H1 (cell line): ENCODE measurements around the gene ALPG. TPM values are rescaled to one million over a fixed set of nuclear protein-coding genes. Genes with fewer than 3 reads are reported as not detected.

Experiments
- CTCF ChIA-PET: fragments of 300-600 bp; sonication (Branson Sonifier 250); formaldehyde crosslinking; loops from one replicate; lab custom pipeline; 2021; ENCODE audit not compliant: partially characterized antibody; lab: Charles Lee
- POLR2A ChIA-PET: fragments of 300-600 bp; sonication (Branson Sonifier 250); formaldehyde crosslinking; loops from one replicate; lab custom pipeline; 2021; ENCODE audit warnings: inconsistent platforms; ENCODE audit not compliant: partially characterized antibody; lab: Charles Lee
- DNase-seq, 2 experiments: peaks; one replicate each; pipeline versions ENCODE4 v3.0.0 to v3.0.0-alpha.2; 2010 to 2022; ENCODE audit warnings: low spot score in 2 of 2, low read depth in 1 of 2, mixed read lengths in 1 of 2
- FAIRE-seq: peaks from 2 replicates; lab custom pipeline; 2011; peaks lifted over from hg19 to GRCh38; lab: Jason Lieb, UNC
- H2AFZ ChIP-seq: 2 replicates; pipeline ENCODE4 v1.8.1; 2012; ENCODE audit warnings: low read length, inconsistent platforms
- H2AK5ac ChIP-seq: 2 replicates; pipeline ENCODE4 v1.6.1; 2013; ENCODE audit warnings: low read depth, low read length
- H2BK120ac ChIP-seq: replicated peaks from 2 replicates; pipeline ENCODE3; 2013; ENCODE audit warnings: low read depth, low read length, inconsistent platforms
- H2BK12ac ChIP-seq: 2 replicates; pipeline ENCODE4 v1.6.1; 2013; ENCODE audit warnings: low read depth, low read length
- H2BK15ac ChIP-seq: 2 replicates; pipeline ENCODE4 v1.6.1; 2013; ENCODE audit warnings: low read length
- H2BK20ac ChIP-seq: 2 replicates; pipeline ENCODE4 v1.6.1; 2013; ENCODE audit warnings: low read length
- H2BK5ac ChIP-seq: 2 replicates; pipeline ENCODE4 v1.6.1; 2013; ENCODE audit warnings: low read depth, low read length
- H3K14ac ChIP-seq: 2 replicates; pipeline ENCODE4 v1.6.1; 2013; ENCODE audit warnings: inconsistent platforms; ENCODE audit not compliant: insufficient read length
- H3K18ac ChIP-seq: 2 replicates; pipeline ENCODE4 v1.6.1; 2013; ENCODE audit warnings: low read length; ENCODE audit errors: extremely low read depth
- H3K23ac ChIP-seq: 2 replicates; pipeline ENCODE4 v1.6.1; 2013; ENCODE audit warnings: inconsistent platforms; ENCODE audit not compliant: insufficient read length
- H3K23me2 ChIP-seq: 2 replicates; pipeline ENCODE4 v1.6.1; 2013; ENCODE audit warnings: low read depth, low read length
- H3K27ac ChIP-seq: 2 replicates; pipeline ENCODE4 v1.6.1; 2011; ENCODE audit warnings: low read depth, low read length, inconsistent platforms
- H3K27me3 ChIP-seq, 4 experiments: replicated peaks in 1 of 4; 1 replicate in 1 of 4; 2 replicates in 3 of 4; pipeline versions ENCODE4 v1.6.1 to v1.8.1; 2011 to 2013; ENCODE audit warnings: low read length in 3 of 4, mild to moderate bottlenecking in 3 of 4, inconsistent platforms in 2 of 4, mixed read lengths in 2 of 4, moderate library complexity in 1 of 4; ENCODE audit not compliant: control insufficient read depth in 3 of 4, insufficient read depth in 3 of 4; ENCODE audit errors: extremely low read depth in 1 of 4
- H3K36me3 ChIP-seq, 4 experiments: 2 replicates each; pipeline versions ENCODE4 v1.6.1 to v1.8.1; 2011 to 2013; ENCODE audit warnings: mild to moderate bottlenecking in 4 of 4, low read length in 3 of 4, moderate library complexity in 2 of 4, control low read depth in 1 of 4, inconsistent platforms in 1 of 4; ENCODE audit not compliant: insufficient read depth in 4 of 4, control insufficient read depth in 2 of 4
- H3K4ac ChIP-seq: replicated peaks from 2 replicates; pipeline ENCODE3; 2013; ENCODE audit warnings: low read length, low read depth, mixed read lengths, inconsistent platforms; ENCODE audit not compliant: insufficient read length
- H3K4me1 ChIP-seq, 4 experiments: replicated peaks in 1 of 4; 1 replicate in 1 of 4; 2 replicates in 3 of 4; pipeline versions ENCODE4 v1.6.1 to v1.8.1; 2011 to 2013; ENCODE audit warnings: low read length in 3 of 4, inconsistent platforms in 2 of 4, mixed read lengths in 1 of 4; ENCODE audit not compliant: insufficient read depth in 4 of 4, control insufficient read depth in 3 of 4
- H3K4me2 ChIP-seq, 2 experiments: 2 replicates each; pipeline versions ENCODE4 v1.6.1 to v1.8.1; 2011 to 2013; ENCODE audit warnings: low read depth in 2 of 2, low read length in 2 of 2, control low read depth in 1 of 2, inconsistent platforms in 1 of 2, mild to moderate bottlenecking in 1 of 2; ENCODE audit not compliant: insufficient read depth in 1 of 2
- H3K4me3 ChIP-seq, 4 experiments: fragments of 200-600, 300-600 bp in 1 of 4; sonication (generic), shearing (Covaris generic), sonication (Bioruptor Twin) in 1 of 4; 2 replicates each; pipeline versions ENCODE4 v1.5.1 to v1.8.1; 2011 to 2016; ENCODE audit warnings: low read length in 4 of 4, low read depth in 3 of 4, control low read depth in 2 of 4, inconsistent platforms in 2 of 4, mild to moderate bottlenecking in 2 of 4, mixed read lengths in 1 of 4, moderate library complexity in 1 of 4; ENCODE audit not compliant: insufficient read depth in 2 of 4; ENCODE audit errors: extremely low read depth in 1 of 4
- H3K56ac ChIP-seq: replicated peaks from 2 replicates; pipeline ENCODE3; 2013; ENCODE audit warnings: low read depth, mild to moderate bottlenecking, mixed read lengths, low read length, inconsistent platforms; ENCODE audit not compliant: insufficient read length
- H3K79me1 ChIP-seq: 2 replicates; pipeline ENCODE4 v1.6.1; 2013; ENCODE audit warnings: low read depth, low read length, control low read depth
- H3K79me2 ChIP-seq, 2 experiments: 2 replicates each; pipeline versions ENCODE4 v1.6.1 to v1.8.1; 2012 to 2013; ENCODE audit warnings: low read length in 2 of 2, mild to moderate bottlenecking in 2 of 2, inconsistent platforms in 1 of 2; ENCODE audit not compliant: insufficient read depth in 2 of 2, control insufficient read depth in 1 of 2
- H3K9ac ChIP-seq, 4 experiments: replicated peaks in 1 of 4; 1 replicate in 1 of 4; 2 replicates in 3 of 4; pipeline versions ENCODE4 v1.6.1 to v1.8.1; 2011 to 2013; ENCODE audit warnings: low read depth in 3 of 4, low read length in 3 of 4, control low read depth in 2 of 4, mild to moderate bottlenecking in 2 of 4, moderate library complexity in 2 of 4, inconsistent platforms in 1 of 4; ENCODE audit errors: extremely low read depth in 1 of 4
- H3K9me3 ChIP-seq, 2 experiments: 2 replicates each; pipeline versions ENCODE4 v1.6.1 to v1.8.1; 2012 to 2013; ENCODE audit warnings: mild to moderate bottlenecking in 2 of 2, moderate library complexity in 2 of 2, control low read depth in 1 of 2, inconsistent platforms in 1 of 2, low read depth in 1 of 2, low read length in 1 of 2, mixed read lengths in 1 of 2; ENCODE audit not compliant: insufficient read depth in 2 of 2
- H4K20me1 ChIP-seq, 2 experiments: replicated peaks in 1 of 2; 2 replicates each; pipeline versions ENCODE3 to v1.8.1; 2011 to 2013; ENCODE audit warnings: inconsistent platforms in 2 of 2, low read length in 2 of 2, mild to moderate bottlenecking in 1 of 2; ENCODE audit not compliant: insufficient read depth in 2 of 2, control insufficient read depth in 1 of 2
- H4K5ac ChIP-seq: 2 replicates; pipeline ENCODE4 v1.6.1; 2013; ENCODE audit warnings: low read length, low read depth, mixed read lengths, inconsistent platforms; ENCODE audit not compliant: insufficient read length
- H4K8ac ChIP-seq: 2 replicates; pipeline ENCODE4 v1.8.0; 2013; ENCODE audit warnings: mild to moderate bottlenecking, moderate library complexity, low read length, inconsistent platforms; ENCODE audit not compliant: insufficient read depth; ENCODE audit errors: extremely low read depth
- H4K91ac ChIP-seq: replicated peaks from 2 replicates; pipeline ENCODE3; 2013; ENCODE audit warnings: low read length, mixed read lengths, inconsistent platforms; ENCODE audit not compliant: insufficient read length
- ASH2L ChIP-seq: fragments of 200-600, 300-600 bp; sonication (generic); IDR thresholded peaks from one replicate; pipeline ENCODE4 v1.7.1; 2017; ENCODE audit warnings: low read length
- CBX8 ChIP-seq: fragments of 300-800, 300-1000 bp; sonication (generic); IDR thresholded peaks from 2 replicates; pipeline ENCODE4 v1.7.1; 2016; ENCODE audit warnings: low read depth, low read length, borderline replicate concordance
- CEBPB ChIP-seq: IDR thresholded peaks from 2 replicates; pipeline ENCODE4 v1.6.1; 2012; ENCODE audit warnings: low read depth, low read length
- E2F6 ChIP-seq: IDR thresholded peaks from 2 replicates; pipeline ENCODE4 v1.6.1; 2012; ENCODE audit warnings: inconsistent platforms
- HDAC6 ChIP-seq: IDR thresholded peaks from one replicate; pipeline ENCODE4 v1.7.1; 2012; ENCODE audit warnings: low read depth, mild to moderate bottlenecking, inconsistent platforms, low read length, moderate library complexity
- KDM1A ChIP-seq: fragments of 200-600, 300-600 bp; sonication (generic); IDR thresholded peaks from 2 replicates; pipeline ENCODE4 v1.7.1; 2016; ENCODE audit warnings: mild to moderate bottlenecking, low read length, borderline replicate concordance
- NANOG ChIP-seq: IDR thresholded peaks from 2 replicates; pipeline ENCODE4 v1.6.1; 2011; ENCODE audit warnings: low read length, low read depth, mild to moderate bottlenecking, inconsistent platforms; ENCODE audit not compliant: insufficient read depth, poor library complexity, severe bottlenecking
- SIRT6 ChIP-seq: IDR thresholded peaks from one replicate; pipeline ENCODE4 v1.7.1; 2012; ENCODE audit warnings: low read length, inconsistent platforms
- SP4 ChIP-seq: IDR thresholded peaks from 2 replicates; pipeline ENCODE4 v1.6.1; 2012; ENCODE audit warnings: low read length, inconsistent platforms
- TCF12 ChIP-seq: IDR thresholded peaks from 2 replicates; pipeline ENCODE4 v1.6.1; 2011; ENCODE audit warnings: low read depth, mild to moderate bottlenecking, low read length
- WGBS, 2 experiments: shearing (Covaris generic) in 1 of 2; methylation state at CpG; one replicate each; pipeline versions ENCODE4 v1.1.6 to v1.1.7; 2013 to 2015; ENCODE audit warnings: low lambda C conversion rate in 2 of 2, mixed read lengths in 2 of 2, inconsistent platforms in 1 of 2, low coverage in 1 of 2, missing lambda C conversion rate in 1 of 2; ENCODE audit not compliant: insufficient replicate concordance in 2 of 2, insufficient coverage in 1 of 2, insufficient read length in 1 of 2; ENCODE audit errors: extremely low coverage in 1 of 2, missing lambda C conversion rate in 1 of 2; 5-methylcytosine and 5-hydroxymethylcytosine counted together
- polyA plus RNA-seq, 7 experiments: library from polyadenylated mRNA; depleted of rRNA in 3 of 7; stranded (reverse) in 5 of 7; unstranded in 2 of 7; fragments of >200 nt in 5 of 7; fragments of 200-250 nt in 2 of 7; gene quantifications; 1 replicate in 5 of 7; 2 replicates in 1 of 7; 4 replicates in 1 of 7; pipeline versions ENCODE4 v1.2.1 to v1.2.3, GENCODE V29; 2011 to 2013; ENCODE audit warnings: missing spikeins in 2 of 7, mixed read lengths in 2 of 7
- total RNA-seq: library from RNA; stranded (reverse); fragmentation: NEBNext Ultra II Directional; extraction: Animal tissue kit (Norgen Biotek cat#: 25700); gene quantifications from 2 replicates; pipeline ENCODE4 v1.2.1, GENCODE V29; 2021

ALPG gene
- total and polyA plus RNA-seq, 2 of the 8 experiments (the other 6 are each of a cell fraction or from before 2014, with no cell fraction given) = 0.56 to 2.1 TPM

GRCh38 chr2:232368311-232368731 is 38.3 kb upstream of the ALPG start:
- no peaks in the 10 kb centered on the region for H3K9me3 ChIP-seq
- H3K79me1 ChIP-seq = no peaks in the 10 kb centered on the region
- no peak overlapping the region for H2BK15ac ChIP-seq
- no peak overlapping the region for H3K56ac ChIP-seq
- peak overlapping the region; percentile 68; the same call in 1 of the 2 replicates for H2BK12ac ChIP-seq
- no peak overlapping the region for H2AFZ ChIP-seq
- no peaks in the 10 kb centered on the region for H3K79me2 ChIP-seq
- H2AK5ac ChIP-seq = no peak overlapping the region
- H2BK20ac ChIP-seq = no peak overlapping the region
- no peak overlapping the region for H3K9ac ChIP-seq
- no peaks in the 10 kb centered on the region for H3K23me2 ChIP-seq
- no peak overlapping the region for H2BK120ac ChIP-seq
- H3K4me2 ChIP-seq = no peak overlapping the region
- DNase-seq (no peak), FAIRE-seq (no peak)
- no peaks in the 10 kb centered on the region for H3K36me3 ChIP-seq
- H3K27me3 ChIP-seq = no peaks in the 10 kb centered on the region
- no peak for TF ChIP-seq SIRT6
- no peak for TF ChIP-seq HDAC6
- no peak for TF ChIP-seq NANOG
- TF ChIP-seq SP4 = no peak
- TF ChIP-seq CEBPB = no peak
- TF ChIP-seq E2F6 = no peak
- no peak for TF ChIP-seq ASH2L
- no peak for TF ChIP-seq CBX8
- no peak for TF ChIP-seq TCF12
- TF ChIP-seq KDM1A = no peak
- H4K20me1 ChIP-seq = no peaks in the 10 kb centered on the region
- no peak overlapping the region for H4K91ac ChIP-seq
- H3K27ac ChIP-seq = no peak overlapping the region
- peak overlapping the region; percentile 71; the same call in 1 of the 2 replicates for H4K8ac ChIP-seq
- H3K4ac ChIP-seq = no peak overlapping the region
- POLR2A ChIA-PET = interaction anchor here (0.8 to 1.4 kb wide), 5 partner anchors 14 to 71 kb away, joined by 3 to 5 read pairs (median 3); no protein-coding TSS in a partner anchor
- 87% methylated on average over 15 of the region's 15 CpGs; no CpG with 5 or more reads in 1 of the 2 experiments for WGBS, 2 experiments
- H3K18ac ChIP-seq = no peak overlapping the region; the same call in 1 of the 2 replicates
- H3K4me3 ChIP-seq = no peak overlapping the region
- H3K14ac ChIP-seq = no peak overlapping the region
- H3K4me1 ChIP-seq = peaks cover 0 to 18% (median 6%) of the 10 kb centered on the region in 4 experiments; a peak in 6 of 7 replicates
- H4K5ac ChIP-seq = no peak overlapping the region
- H3K23ac ChIP-seq = no peak overlapping the region
- CTCF ChIA-PET = interaction anchor here (0.7 to 9.5 kb wide), 35 partner anchors 8 to 468 kb away, joined by 3 to 100 read pairs (median 6); partner anchors contain the start of gene ALPP
- no peak overlapping the region for H2BK5ac ChIP-seq
